ENCODE data around the gene XBP1. TPM values are rescaled to one million over a fixed set of nuclear protein-coding genes. Genes with fewer than 3 reads are reported as not detected.

XBP1 gene
- total RNA-seq, 4 donors from 2014 or later, result 87.5 to 185 (median 90.4) TPM

DNA sequence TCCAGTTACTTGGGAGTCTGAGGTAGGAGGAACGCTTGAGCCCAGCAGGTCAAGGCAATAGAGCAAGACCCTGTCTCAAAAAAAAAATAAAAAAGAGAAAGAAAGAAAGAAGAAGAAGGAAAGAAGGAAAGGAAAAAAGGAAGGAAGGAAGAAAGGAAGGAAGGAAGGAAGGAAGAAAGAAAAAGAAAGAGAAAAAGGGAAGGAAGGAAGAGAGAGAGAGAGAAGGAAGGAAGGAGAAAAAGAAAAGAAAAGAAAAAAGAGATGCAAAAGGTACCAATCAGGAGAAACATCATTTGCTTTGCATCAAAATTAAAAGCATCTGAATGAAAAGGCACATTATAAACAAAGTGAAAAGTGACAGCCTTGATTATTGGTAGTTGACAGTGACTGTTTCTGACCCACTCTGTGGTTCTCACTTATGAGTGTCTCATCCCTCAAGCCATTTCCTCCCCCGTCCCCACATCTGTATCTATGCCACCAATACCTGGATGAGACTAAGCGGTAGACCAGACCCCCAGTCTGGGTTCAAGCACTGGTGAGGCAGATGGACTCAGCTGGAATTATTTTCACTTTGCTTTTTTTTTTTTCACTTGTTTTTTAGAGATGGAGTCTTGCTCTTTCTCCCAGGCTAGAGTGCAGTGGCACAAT lies 33.0 kb upstream of the XBP1 start:
- TF ChIP-seq CTCF (IDR thresholded peaks at IDR 0.05; ENCODE audit: low read depth), result no peak

DNA sequence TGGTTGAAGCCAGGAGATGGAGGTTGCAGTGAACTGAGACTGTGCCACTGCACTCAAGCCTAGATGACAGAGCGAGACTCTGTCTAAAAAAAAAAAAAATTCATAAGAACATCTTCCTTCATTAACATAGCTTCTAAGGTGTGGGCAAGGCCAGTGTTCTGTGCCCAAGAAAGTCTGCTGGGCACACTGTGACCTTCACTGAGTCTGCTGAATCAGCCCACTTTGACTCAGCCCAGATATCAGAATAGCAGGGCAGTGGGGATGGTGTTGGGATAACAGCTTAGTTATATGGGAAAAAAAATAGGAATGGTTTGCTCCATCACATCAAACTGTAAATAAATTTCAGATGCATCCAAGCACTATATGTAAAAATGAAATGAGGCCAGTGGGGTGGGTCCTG lies 32.4 kb upstream of the XBP1 start:
- no peak for TF ChIP-seq CTCF (IDR thresholded peaks at IDR 0.05; ENCODE audit: low read depth)

- no peak for TF ChIP-seq CTCF (IDR thresholded peaks at IDR 0.05; ENCODE audit: low read depth)
These were observed 31.0 kb upstream of the XBP1 start for GRCh38 chr22:28831140-28832072.

DNA sequence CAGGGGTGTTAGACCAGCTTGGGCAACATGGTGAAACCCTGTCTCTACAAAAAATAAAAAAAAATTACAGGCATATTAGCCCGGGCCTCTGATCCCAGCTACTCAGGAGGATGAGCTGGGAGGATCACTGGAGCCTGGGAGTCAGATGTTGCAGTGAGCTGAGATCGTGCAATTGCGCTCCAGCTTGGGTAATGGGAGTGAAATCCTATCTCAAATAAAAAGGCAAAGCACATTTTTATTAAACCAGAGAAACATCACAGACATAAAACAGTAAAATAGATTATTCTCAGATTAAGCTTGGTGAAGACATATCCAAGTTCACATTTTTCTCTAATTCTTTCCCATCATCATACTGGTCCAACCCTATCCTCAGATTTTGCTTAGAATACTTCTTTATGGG lies 30.1 kb upstream of the XBP1 start:
- no peak for TF ChIP-seq CTCF (IDR thresholded peaks at IDR 0.05; ENCODE audit: low read depth)

DNA sequence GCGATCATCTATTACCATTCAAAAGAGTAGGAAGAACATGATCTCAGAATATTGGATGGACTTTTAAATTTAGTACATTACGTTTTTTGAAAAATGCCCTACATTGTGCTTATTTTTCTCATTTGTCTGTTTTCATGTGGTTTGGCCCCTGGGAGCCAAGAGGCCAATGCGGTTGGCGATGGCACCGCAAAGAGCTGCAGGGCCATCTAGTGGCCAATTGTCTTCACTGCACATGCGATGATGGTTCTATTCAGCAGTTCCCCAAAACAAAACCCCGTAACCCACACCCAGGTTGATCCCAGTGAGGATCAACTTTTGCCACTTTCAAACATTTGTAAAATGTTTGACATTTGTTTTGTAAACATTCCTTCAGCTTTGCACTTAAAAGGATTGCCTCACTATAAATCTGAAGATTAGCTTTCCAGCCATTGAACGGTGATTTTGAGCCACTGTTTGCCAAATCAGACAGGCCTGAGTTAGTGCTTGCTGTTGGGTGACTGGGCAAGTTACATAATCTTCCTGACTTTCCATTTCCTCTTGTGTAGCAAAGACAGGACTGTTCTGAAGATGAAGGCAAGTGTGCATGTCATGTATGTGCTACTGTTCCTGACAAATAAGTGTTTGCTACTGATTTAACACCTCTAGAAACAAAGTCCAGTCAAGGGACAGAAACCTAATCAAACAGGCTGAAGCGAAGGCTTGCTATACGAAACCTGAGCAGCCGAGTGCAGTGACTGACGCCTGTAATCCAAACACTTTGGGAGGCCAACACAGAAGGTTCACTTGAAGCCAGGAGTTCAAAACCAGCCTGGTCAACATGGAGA lies 29.2 kb upstream of the XBP1 start:
- no peak for TF ChIP-seq CTCF (IDR thresholded peaks at IDR 0.05; ENCODE audit: low read depth)

GRCh38 chr22:28826921-28827320 lies 26.6 kb upstream of the XBP1 start:
- no peak for TF ChIP-seq CTCF (IDR thresholded peaks at IDR 0.05; ENCODE audit: low read depth)

All from subcutaneous adipose tissue (tissue), 4 donors.